DOHH2 (cell line): ENCODE measurements around the gene PANK2.

Experiments used
- H3F3A ChIP-seq: fragments of 200-600 bp; sonication (generic), shearing (Covaris generic); 2 replicates; pipeline ENCODE4 v1.6.0; 2016; ENCODE audit warnings: antibody characterized with exemption, mild to moderate bottlenecking; ENCODE audit not compliant: control insufficient read depth, insufficient read depth
- H3K27ac ChIP-seq: fragments of 200-600 bp; sonication (generic); 2 replicates; pipeline ENCODE4 v1.5.1; 2014; ENCODE audit warnings: low read depth, mild to moderate bottlenecking, low read length, moderate library complexity
- H3K27me3 ChIP-seq: fragments of 200-600 bp; sonication (generic); 2 replicates; pipeline ENCODE4 v1.6.1; 2014; ENCODE audit warnings: mild to moderate bottlenecking, low read length, mixed read lengths; ENCODE audit not compliant: control insufficient read depth
- H3K36me3 ChIP-seq: fragments of 200-600 bp; sonication (generic); 2 replicates; pipeline ENCODE4 v1.6.1; 2014; ENCODE audit warnings: mild to moderate bottlenecking, low read length, moderate library complexity, mixed read lengths; ENCODE audit not compliant: control insufficient read depth
- H3K4me1 ChIP-seq: fragments of 200-600 bp; sonication (generic); 2 replicates; pipeline ENCODE4 v1.6.1; 2014; ENCODE audit warnings: mild to moderate bottlenecking, low read length, mixed read lengths; ENCODE audit not compliant: control insufficient read depth
- H3K4me2 ChIP-seq: fragments of 200-600 bp; sonication (generic); 2 replicates; pipeline ENCODE4 v1.6.0; 2014; ENCODE audit warnings: mild to moderate bottlenecking, low read length, moderate library complexity
- H3K4me3 ChIP-seq: fragments of 200-600 bp; sonication (generic); 2 replicates; pipeline ENCODE4 v1.5.1; 2014; ENCODE audit warnings: mild to moderate bottlenecking, low read length, mixed read lengths
- H3K79me2 ChIP-seq: fragments of 200-600 bp; sonication (generic); 2 replicates; pipeline ENCODE4 v1.6.1; 2014; ENCODE audit warnings: mild to moderate bottlenecking, low read length, mixed read lengths; ENCODE audit not compliant: control insufficient read depth
- H3K9me2 ChIP-seq: fragments of 200-600 bp; sonication (generic); replicated peaks from 2 replicates; pipeline ENCODE4 v1.6.1; 2014; ENCODE audit warnings: mild to moderate bottlenecking, low read length, mixed read lengths; ENCODE audit not compliant: control insufficient read depth
- H3K9me3 ChIP-seq: fragments of 200-600 bp; sonication (generic); 2 replicates; pipeline ENCODE4 v1.6.1; 2014; ENCODE audit warnings: antibody characterized with exemption, low read length, mixed read lengths; ENCODE audit not compliant: control insufficient read depth, insufficient read depth
- H4K20me1 ChIP-seq: fragments of 200-600 bp; sonication (generic); 2 replicates; pipeline ENCODE4 v1.6.0; 2014; ENCODE audit warnings: low read depth, mild to moderate bottlenecking, antibody characterized with exemption, low read length, moderate library complexity; ENCODE audit not compliant: control insufficient read depth, insufficient read depth
- EZH2phosphoT487 ChIP-seq: fragments of 200-600 bp; sonication (generic); IDR thresholded peaks from 2 replicates; pipeline ENCODE4 v1.6.1; 2017; ENCODE audit warnings: borderline replicate concordance, mild to moderate bottlenecking, antibody characterized with exemption, low read length, moderate library complexity, mixed read lengths
- TF ChIP-seq, protein P1 (sequence below): fragments of 200-600 bp; sonication (generic); IDR thresholded peaks from one replicate; pipeline ENCODE4 v1.5.1; 2014; ENCODE audit warnings: antibody characterized with exemption, mild to moderate bottlenecking, low read depth, low read length; ENCODE audit not compliant: poor library complexity, severe bottlenecking

The PANK2 gene

DNA sequence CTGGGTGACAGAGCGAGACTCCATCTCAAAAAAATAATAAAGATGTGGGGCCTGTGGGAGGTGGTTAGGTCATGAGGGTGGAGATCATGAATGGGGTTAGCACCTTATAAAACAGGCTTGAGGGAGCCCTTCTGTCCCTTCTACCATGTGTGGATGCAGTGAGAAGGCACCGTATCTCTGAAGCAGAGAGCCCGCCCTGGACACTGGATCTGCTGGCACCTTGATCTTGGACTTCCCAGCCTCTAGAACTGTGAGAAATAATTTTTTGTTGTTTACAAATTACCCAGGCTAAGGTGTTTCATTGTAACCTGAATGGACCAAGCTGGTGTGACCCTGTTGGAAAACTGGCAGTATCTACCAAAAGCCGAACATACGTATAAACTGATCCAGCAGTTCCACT is 15.7 kb upstream of the PANK2 start:
- H3K79me2 ChIP-seq = no peaks in the 10 kb centered on the region
- no peak overlapping the region for H3K4me2 ChIP-seq
- H3F3A ChIP-seq = 0 out of 2 replicates have a peak, but pooled peaks cover 3% of the 10 kb centered on the region
- H3K4me3 ChIP-seq = no peak overlapping the region
- H3K36me3 ChIP-seq = peaks cover 40% of the 10 kb centered on the region
- no peak for TF ChIP-seq EZH2phosphoT487
- TF ChIP-seq, protein P1, sequence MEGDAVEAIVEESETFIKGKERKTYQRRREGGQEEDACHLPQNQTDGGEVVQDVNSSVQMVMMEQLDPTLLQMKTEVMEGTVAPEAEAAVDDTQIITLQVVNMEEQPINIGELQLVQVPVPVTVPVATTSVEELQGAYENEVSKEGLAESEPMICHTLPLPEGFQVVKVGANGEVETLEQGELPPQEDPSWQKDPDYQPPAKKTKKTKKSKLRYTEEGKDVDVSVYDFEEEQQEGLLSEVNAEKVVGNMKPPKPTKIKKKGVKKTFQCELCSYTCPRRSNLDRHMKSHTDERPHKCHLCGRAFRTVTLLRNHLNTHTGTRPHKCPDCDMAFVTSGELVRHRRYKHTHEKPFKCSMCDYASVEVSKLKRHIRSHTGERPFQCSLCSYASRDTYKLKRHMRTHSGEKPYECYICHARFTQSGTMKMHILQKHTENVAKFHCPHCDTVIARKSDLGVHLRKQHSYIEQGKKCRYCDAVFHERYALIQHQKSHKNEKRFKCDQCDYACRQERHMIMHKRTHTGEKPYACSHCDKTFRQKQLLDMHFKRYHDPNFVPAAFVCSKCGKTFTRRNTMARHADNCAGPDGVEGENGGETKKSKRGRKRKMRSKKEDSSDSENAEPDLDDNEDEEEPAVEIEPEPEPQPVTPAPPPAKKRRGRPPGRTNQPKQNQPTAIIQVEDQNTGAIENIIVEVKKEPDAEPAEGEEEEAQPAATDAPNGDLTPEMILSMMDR = no peak
- no peaks in the 10 kb centered on the region for H4K20me1 ChIP-seq
- no peaks in the 10 kb centered on the region for H3K9me2 ChIP-seq
- H3K9me3 ChIP-seq = no peaks in the 10 kb centered on the region
- no peaks in the 10 kb centered on the region for H3K27me3 ChIP-seq
- no peak overlapping the region for H3K27ac ChIP-seq
- H3K4me1 ChIP-seq = no peaks in the 10 kb centered on the region

DNA sequence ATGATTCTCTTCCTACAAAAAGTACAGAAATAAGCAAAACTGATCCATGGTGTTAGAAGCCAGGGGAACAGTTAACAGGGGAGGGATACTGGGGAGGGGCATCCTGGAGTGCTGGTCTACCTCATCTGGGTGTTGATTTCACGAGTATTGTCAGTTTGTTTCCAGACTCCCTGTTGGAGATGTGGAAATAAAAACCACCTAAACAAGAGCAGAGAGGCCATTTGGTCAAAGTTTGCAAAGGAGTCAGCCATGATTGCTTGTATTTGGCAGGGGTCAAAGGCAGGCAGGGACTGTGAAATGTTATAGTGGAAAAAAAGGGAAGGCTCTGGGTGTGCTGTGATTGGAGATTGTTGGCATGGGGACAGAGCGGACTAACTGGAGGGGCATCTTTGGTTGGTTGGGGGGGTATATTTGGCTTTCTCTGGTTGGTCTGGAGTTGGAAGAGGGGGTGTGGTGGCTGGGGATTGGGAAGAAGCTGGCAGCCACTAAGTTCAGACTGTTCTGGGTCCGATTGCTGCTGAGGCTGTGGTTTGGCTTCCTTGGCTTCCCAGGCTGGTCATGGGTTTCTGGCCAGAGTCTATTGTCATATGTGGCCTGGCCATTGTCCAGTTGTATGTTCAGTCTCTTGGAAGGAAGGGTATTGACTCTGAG is 14.9 kb upstream of the PANK2 start:
- Histone ChIP-seq H3K9me3 (no peaks in the 10 kb centered on the region), H4K20me1 (no peaks in the 10 kb centered on the region), H3K4me3 (no peak overlapping the region), H3K79me2 (no peaks in the 10 kb centered on the region), H3K9me2 (no peaks in the 10 kb centered on the region), H3K36me3 (peaks cover 43% of the 10 kb centered on the region), H3K27ac (no peak overlapping the region), H3K27me3 (no peaks in the 10 kb centered on the region), H3K4me2 (no peak overlapping the region), H3K4me1 (no peaks in the 10 kb centered on the region), H3F3A (0 out of 2 replicates have a peak, but pooled peaks cover 3% of the 10 kb centered on the region)
- TF ChIP-seq EZH2phosphoT487 = no peak
- TF ChIP-seq, protein P1 = no peak

DNA sequence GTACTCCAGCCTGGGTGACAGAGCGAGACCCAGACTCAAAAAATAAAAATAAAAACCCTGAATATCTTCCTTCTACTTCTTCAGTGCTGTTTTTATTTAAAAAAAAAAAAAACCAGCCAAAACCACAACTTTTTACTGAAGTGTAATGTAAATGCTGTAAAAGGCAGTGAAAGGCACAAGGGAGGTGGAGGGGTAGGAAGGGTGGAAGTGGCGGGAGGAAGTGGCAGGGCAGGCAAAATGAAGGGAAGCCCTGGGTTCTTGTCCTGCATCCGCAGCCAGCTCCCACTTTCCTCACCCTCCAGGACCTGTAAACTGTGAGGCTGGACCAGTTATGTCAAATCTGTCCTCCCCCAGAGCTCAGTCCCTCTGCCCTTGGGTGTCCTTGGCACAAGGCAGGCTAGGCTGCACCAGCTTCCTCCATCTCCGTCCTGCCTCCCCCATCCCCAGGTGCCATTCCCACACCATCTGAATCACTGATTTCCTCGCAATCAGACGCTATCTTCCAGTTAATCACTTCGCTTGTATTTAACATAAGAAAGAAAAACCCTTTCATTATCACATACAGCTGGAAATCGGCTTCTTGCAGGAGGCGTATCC is 13.7 kb upstream of the PANK2 start:
- no peak overlapping the region for H3K27ac ChIP-seq
- TF ChIP-seq EZH2phosphoT487 = no peak
- TF ChIP-seq, protein P1 = no peak
- no peak overlapping the region for H3K4me2 ChIP-seq
- peaks cover 3% of the 10 kb centered on the region; the same call in 1 of the 2 replicates for H3F3A ChIP-seq
- no peaks in the 10 kb centered on the region for H3K4me1 ChIP-seq
- no peaks in the 10 kb centered on the region for H3K9me3 ChIP-seq
- H3K27me3 ChIP-seq = no peaks in the 10 kb centered on the region
- peaks cover 37% of the 10 kb centered on the region for H3K36me3 ChIP-seq
- H3K4me3 ChIP-seq = no peak overlapping the region
- no peaks in the 10 kb centered on the region for H3K9me2 ChIP-seq
- no peaks in the 10 kb centered on the region for H3K79me2 ChIP-seq
- H4K20me1 ChIP-seq = no peaks in the 10 kb centered on the region
